T-cell (primary cell): ENCODE measurements around the gene MAOA. TPM values are rescaled to one million over a fixed set of nuclear protein-coding genes. Genes with fewer than 3 reads are reported as not detected.
"Not testable (repeated sequence)": the region's sequence is repeated elsewhere in the genome, so short reads cannot be mapped to it uniquely, and the experiment has no call there.

Experiments used
- ATAC-seq, 4 experiments: fragments of 200-7000 bp in 3 of 4; fragments of 150-1000 bp in 1 of 4; cut with Tn5 transposase; replicated peaks in 1 of 4; 1 replicate in 3 of 4; 2 replicates in 1 of 4; pipeline ENCODE4 v1.10.0; 2021; ENCODE audit warnings: moderate library complexity in 3 of 4, mild to moderate bottlenecking in 2 of 4, moderate number of reproducible peaks in 1 of 4
- CTCF ChIA-PET, 2 donors: fragments of 300-600 bp; sonication (Branson Sonifier 250); formaldehyde crosslinking; loops; one replicate each; lab custom pipeline; 2022; ENCODE audit warnings: antibody characterized with exemption in 2 of 2; lab: Charles Lee
- POLR2A ChIA-PET, 2 donors: fragments of 300-600 bp; sonication (Branson Sonifier 250); formaldehyde crosslinking; loops; one replicate each; lab custom pipeline; 2022; ENCODE audit warnings: antibody characterized with exemption in 2 of 2; lab: Charles Lee
- DNase-seq, 35 experiments: peaks; one replicate each; pipeline versions ENCODE4 v3.0.0 to v3.0.0-alpha.2; 2013 to 2023
- H3K27ac ChIP-seq: one replicate; pipeline ENCODE4 v1.5.1; 2013; ENCODE audit warnings: low read length
- H3K27me3 ChIP-seq, 2 experiments: replicated peaks in 1 of 2; 1 replicate in 1 of 2; 2 replicates in 1 of 2; pipeline versions ENCODE4 v1.6.1 to v1.7.0; 2013; ENCODE audit warnings: low read length in 1 of 2, mixed read lengths in 1 of 2; ENCODE audit not compliant: control insufficient read depth in 2 of 2, insufficient read depth in 2 of 2; ENCODE audit errors: extremely low read depth in 1 of 2
- H3K36me3 ChIP-seq, 2 donors: 1 replicate in 1 of 2; 2 replicates in 1 of 2; pipeline versions ENCODE4 v1.6.1 to v1.7.0; 2013; ENCODE audit warnings: low read length in 1 of 2; ENCODE audit not compliant: control insufficient read depth in 2 of 2, insufficient read depth in 1 of 2; ENCODE audit errors: extremely low read depth in 1 of 2
- H3K4me1 ChIP-seq, 2 experiments: 1 replicate in 1 of 2; 2 replicates in 1 of 2; pipeline versions ENCODE4 v1.6.1 to v1.7.0; 2013; ENCODE audit warnings: low read length in 2 of 2, mixed read lengths in 1 of 2; ENCODE audit not compliant: insufficient read depth in 2 of 2, control insufficient read depth in 1 of 2; ENCODE audit errors: extremely low read depth in 1 of 2
- H3K4me3 ChIP-seq, 2 donors: 1 replicate in 1 of 2; 2 replicates in 1 of 2; pipeline versions ENCODE4 v1.5.1 to v1.7.0; 2013; ENCODE audit warnings: mild to moderate bottlenecking in 2 of 2, low read length in 1 of 2, moderate library complexity in 1 of 2; ENCODE audit not compliant: control insufficient read depth in 1 of 2; ENCODE audit errors: extremely low read depth in 1 of 2
- H3K9me3 ChIP-seq: 2 replicates; pipeline ENCODE4 v1.7.0; 2013
- H3K27ac Mint-ChIP-seq, 2 donors: one replicate each; pipeline ENCODE4 v1.8.0; 2020 to 2021; ENCODE audit warnings: mild to moderate bottlenecking in 2 of 2, mixed read lengths in 2 of 2
- H3K27me3 Mint-ChIP-seq, 2 donors: one replicate each; pipeline ENCODE4 v1.8.0; 2021 to 2022; ENCODE audit warnings: mixed read lengths in 2 of 2
- H3K36me3 Mint-ChIP-seq: one replicate; pipeline ENCODE4 v1.8.0; 2021; ENCODE audit warnings: mixed read lengths
- H3K4me1 Mint-ChIP-seq, 3 donors: one replicate each; pipeline ENCODE4 v1.8.0; 2020 to 2022; ENCODE audit warnings: mixed read lengths in 3 of 3, mild to moderate bottlenecking in 1 of 3
- H3K4me3 Mint-ChIP-seq, 3 donors: one replicate each; pipeline ENCODE4 v1.8.0; 2020 to 2022; ENCODE audit warnings: mild to moderate bottlenecking in 3 of 3, mixed read lengths in 3 of 3, moderate library complexity in 3 of 3
- H3K9me3 Mint-ChIP-seq, 3 donors: one replicate each; pipeline ENCODE4 v1.8.0; 2020 to 2022; ENCODE audit warnings: mixed read lengths in 3 of 3
- WGBS: methylation state at CpG from one replicate; pipeline ENCODE4 v1.1.5; 2013; ENCODE audit warnings: missing lambda C conversion rate; ENCODE audit not compliant: insufficient coverage; 5-methylcytosine and 5-hydroxymethylcytosine counted together
- total RNA-seq, 35 experiments: library from RNA in 6 of 35; stranded (reverse) in 6 of 35; fragments of 120-200 nt in 1 of 35; gene quantifications; one replicate each; pipeline versions ENCODE4 v1.2.1 to v1.2.4 and lab custom pipeline; 2013 to 2026

The MAOA gene
- total RNA-seq, 5 donors from 2014 or later (not counting 1 experiment from before 2014, with no cell fraction given), result 0.08 to 0.55 (median 0.37) TPM; not detected in 1

DNA sequence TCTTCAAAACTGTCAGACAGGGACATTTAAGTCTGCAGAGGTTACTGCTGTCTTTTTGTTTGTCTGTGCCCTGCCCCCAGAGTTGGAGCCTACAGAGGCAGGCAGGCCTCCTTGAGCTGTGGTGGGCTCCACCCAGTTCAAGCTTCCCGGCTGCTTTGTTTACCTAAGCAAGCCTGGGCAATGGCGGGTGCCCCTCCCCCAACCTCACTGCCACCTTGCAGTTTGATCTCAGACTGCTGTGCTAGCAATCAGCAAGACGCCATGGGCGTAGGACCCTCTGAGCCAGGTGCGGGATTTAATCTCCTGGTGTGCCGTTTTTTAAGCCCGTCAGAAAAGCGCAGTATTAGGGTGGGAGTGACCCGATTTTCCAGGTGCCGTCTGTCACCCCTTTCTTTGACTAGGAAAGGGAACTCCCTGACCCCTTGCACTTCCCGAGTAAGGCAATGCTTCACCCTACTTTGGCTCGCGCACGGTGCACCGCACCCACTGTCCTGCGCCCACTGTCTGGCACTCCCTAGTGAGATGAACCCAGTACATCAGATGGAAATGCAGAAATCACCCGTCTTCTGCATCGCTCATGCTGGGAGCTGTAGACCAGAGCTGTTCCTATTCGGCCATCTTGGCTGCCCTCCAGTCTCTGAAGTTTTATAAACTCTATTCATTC is 20.0 kb downstream of the MAOA start:
- POLR2A ChIA-PET, H3K27ac Mint-ChIP-seq: not testable (repeated sequence)

DNA sequence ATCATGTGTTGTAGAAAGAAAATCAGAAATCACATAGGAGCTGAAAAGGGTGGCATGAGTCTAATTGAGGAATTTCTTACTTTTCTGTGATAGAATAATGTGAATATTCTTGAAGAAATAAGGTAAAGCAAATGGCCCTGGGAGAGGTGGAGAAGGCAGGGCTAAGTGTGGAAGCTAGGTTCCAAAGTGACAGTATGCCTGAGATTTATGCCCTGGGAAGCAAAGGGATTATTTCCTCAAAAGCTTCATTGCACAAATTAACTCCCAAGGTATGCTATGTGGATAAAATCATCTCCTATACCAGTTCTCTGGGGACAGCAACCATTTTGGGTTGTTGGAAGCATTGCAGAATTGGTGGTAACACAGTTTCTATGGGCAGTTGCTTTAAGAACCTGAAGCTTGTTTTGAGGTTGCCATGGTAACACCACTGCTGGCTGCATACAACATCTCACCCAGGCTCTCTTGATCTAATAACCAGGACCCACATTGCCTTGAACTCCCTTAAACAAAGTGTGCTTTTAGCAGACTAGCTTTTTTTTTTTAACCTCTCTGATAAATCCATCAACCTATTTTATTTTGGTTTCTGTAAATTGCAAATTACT is 21.0 kb downstream of the MAOA start:
- CTCF ChIA-PET, result no interaction called here
- no peaks in the 10 kb centered on the region for H3K9me3 ChIP-seq
- no peak overlapping the region for H3K4me3 Mint-ChIP-seq
- H3K4me1 ChIP-seq, result no peaks in the 10 kb centered on the region
- peaks cover 0 to 9% (median 2%) of the 10 kb centered on the region in 3 donors for H3K4me1 Mint-ChIP-seq
- ATAC-seq, result peak in 1 of 4 experiments; percentile 38
- no peaks in the 10 kb centered on the region for H3K9me3 Mint-ChIP-seq
- no peaks in the 10 kb centered on the region for H3K36me3 Mint-ChIP-seq
- H3K27ac ChIP-seq, result no peak overlapping the region
- DNase-seq, result peak in 1 of 35 experiments; percentile 48
- no peak overlapping the region for H3K27ac Mint-ChIP-seq
- peaks cover 0 to 21% of the 10 kb centered on the region in 2 donors for H3K27me3 Mint-ChIP-seq
- H3K36me3 ChIP-seq, result no peaks in the 10 kb centered on the region
- H3K4me3 ChIP-seq, result no peak overlapping the region
- POLR2A ChIA-PET, result no interaction called here
- H3K27me3 ChIP-seq, result no peaks in the 10 kb centered on the region

More for the DNA sequence above, 20.0 kb downstream of the MAOA start:
- H3K4me1 Mint-ChIP-seq, H3K4me3 ChIP-seq, H3K4me3 Mint-ChIP-seq, DNase-seq, CTCF ChIA-PET, H3K27ac ChIP-seq, H3K36me3 ChIP-seq, H3K36me3 Mint-ChIP-seq, H3K4me1 ChIP-seq, ATAC-seq, H3K9me3 ChIP-seq, H3K9me3 Mint-ChIP-seq, H3K27me3 ChIP-seq: not testable (repeated sequence)
- peaks cover 0 to 18% of the 10 kb centered on the region in 2 donors for H3K27me3 Mint-ChIP-seq
- WGBS, result 90% methylated on average over 2 of the region's 19 CpGs

DNA sequence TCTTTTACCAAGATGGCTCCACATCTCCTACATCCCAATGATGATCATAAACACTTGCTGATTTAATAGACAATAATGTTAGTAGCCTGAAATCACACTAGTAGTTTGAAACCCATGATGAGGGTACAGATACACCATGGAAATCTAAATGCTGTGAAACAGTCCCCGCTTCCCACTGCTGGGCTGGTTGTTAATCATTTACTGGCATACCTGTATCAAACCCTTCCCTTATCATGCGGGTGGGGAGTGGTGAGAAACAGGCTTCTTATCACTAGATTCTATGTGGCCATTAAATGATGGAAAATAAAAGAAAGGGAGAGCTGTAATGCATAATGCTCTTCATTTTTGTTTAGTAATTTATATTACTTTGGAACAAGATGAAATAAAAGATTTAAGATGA is 21.9 kb downstream of the MAOA start:
- Histone ChIP-seq H3K27me3 (no peaks in the 10 kb centered on the region), H3K4me3 (no peak overlapping the region), H3K4me1 (no peaks in the 10 kb centered on the region), H3K36me3 (no peaks in the 10 kb centered on the region), H3K27ac (no peak overlapping the region), H3K9me3 (no peaks in the 10 kb centered on the region)
- no peaks in the 10 kb centered on the region for H3K9me3 Mint-ChIP-seq
- DNase-seq (no peak), ATAC-seq (no peak)
- H3K4me3 Mint-ChIP-seq, result no peak overlapping the region
- peaks cover 0 to 9% (median 2%) of the 10 kb centered on the region in 3 donors for H3K4me1 Mint-ChIP-seq
- H3K36me3 Mint-ChIP-seq, result no peaks in the 10 kb centered on the region
- CTCF ChIA-PET, result no interaction called here
- no peak overlapping the region for H3K27ac Mint-ChIP-seq
- no CpG with 5 or more reads among the region's 2 CpGs for WGBS
- POLR2A ChIA-PET, result no interaction called here
- H3K27me3 Mint-ChIP-seq, result peaks cover 0 to 24% of the 10 kb centered on the region in 2 donors

DNA sequence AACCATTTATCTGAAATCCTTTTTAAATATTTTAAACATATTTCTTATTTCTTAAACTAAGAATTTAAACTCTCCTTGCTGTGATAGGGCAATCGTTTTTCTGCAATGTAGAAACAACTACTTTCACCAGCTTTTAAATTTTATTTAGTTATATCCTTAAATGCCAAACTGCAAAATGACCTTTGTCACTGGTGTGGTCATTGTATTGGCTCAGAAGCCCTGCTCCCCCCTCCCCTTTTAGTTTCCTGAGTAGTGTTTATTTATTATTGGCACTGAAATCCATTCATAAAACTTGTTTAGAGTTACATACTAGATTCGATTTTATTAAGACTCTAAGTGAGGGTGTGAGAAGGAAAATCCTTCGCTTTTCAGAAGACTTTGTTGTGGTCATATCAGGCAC is 23.0 kb downstream of the MAOA start:
- Histone ChIP-seq H3K27me3 (no peaks in the 10 kb centered on the region), H3K36me3 (no peaks in the 10 kb centered on the region), H3K4me3 (no peak overlapping the region), H3K4me1 (no peaks in the 10 kb centered on the region), H3K27ac (no peak overlapping the region), H3K9me3 (no peaks in the 10 kb centered on the region)
- no peak overlapping the region for H3K27ac Mint-ChIP-seq
- H3K4me3 Mint-ChIP-seq, result no peak overlapping the region
- ATAC-seq, result no peak
- H3K36me3 Mint-ChIP-seq, result no peaks in the 10 kb centered on the region
- ChIA-PET POLR2A (no interaction called here), CTCF (no interaction called here)
- no CpG with 5 or more reads among the region's 3 CpGs for WGBS
- H3K27me3 Mint-ChIP-seq, result peaks cover 0 to 29% of the 10 kb centered on the region in 2 donors
- peaks cover 0 to 9% (median 2%) of the 10 kb centered on the region in 3 donors for H3K4me1 Mint-ChIP-seq
- DNase-seq, result no peak
- H3K9me3 Mint-ChIP-seq, result no peaks in the 10 kb centered on the region

DNA sequence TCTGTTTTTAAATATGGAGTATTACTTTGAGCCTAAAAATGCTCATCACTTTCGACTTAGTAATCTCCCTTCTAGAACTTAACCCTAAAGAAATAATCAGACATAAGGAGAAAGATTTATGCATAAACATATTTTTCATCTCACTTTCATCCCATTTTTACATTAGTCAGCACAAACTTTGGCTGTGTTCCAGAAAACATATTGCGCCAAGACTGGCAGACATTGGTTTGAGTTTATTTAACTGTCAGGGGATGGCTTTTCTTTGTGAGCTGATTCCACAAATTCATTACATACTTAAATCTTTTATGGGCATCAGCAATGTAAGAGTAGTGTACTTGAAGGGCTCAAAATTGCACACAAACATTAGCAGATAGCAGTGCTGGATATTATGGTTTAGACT is 23.7 kb downstream of the MAOA start:
- no peaks in the 10 kb centered on the region for H3K9me3 ChIP-seq
- H3K4me1 Mint-ChIP-seq, result peaks cover 0 to 9% (median 2%) of the 10 kb centered on the region in 3 donors
- no CpG with 5 or more reads among the region's 2 CpGs for WGBS
- no peaks in the 10 kb centered on the region for H3K9me3 Mint-ChIP-seq
- H3K27me3 Mint-ChIP-seq, result peaks cover 0 to 34% of the 10 kb centered on the region in 2 donors
- H3K27ac Mint-ChIP-seq, result no peak overlapping the region
- no peaks in the 10 kb centered on the region for H3K36me3 ChIP-seq
- H3K4me3 ChIP-seq, result no peak overlapping the region
- ChIA-PET POLR2A (no interaction called here), CTCF (no interaction called here)
- no peak for DNase-seq
- H3K27me3 ChIP-seq, result no peaks in the 10 kb centered on the region
- ATAC-seq, result no peak
- H3K4me3 Mint-ChIP-seq, result no peak overlapping the region
- H3K27ac ChIP-seq, result no peak overlapping the region
- no peaks in the 10 kb centered on the region for H3K36me3 Mint-ChIP-seq
- no peaks in the 10 kb centered on the region for H3K4me1 ChIP-seq

DNA sequence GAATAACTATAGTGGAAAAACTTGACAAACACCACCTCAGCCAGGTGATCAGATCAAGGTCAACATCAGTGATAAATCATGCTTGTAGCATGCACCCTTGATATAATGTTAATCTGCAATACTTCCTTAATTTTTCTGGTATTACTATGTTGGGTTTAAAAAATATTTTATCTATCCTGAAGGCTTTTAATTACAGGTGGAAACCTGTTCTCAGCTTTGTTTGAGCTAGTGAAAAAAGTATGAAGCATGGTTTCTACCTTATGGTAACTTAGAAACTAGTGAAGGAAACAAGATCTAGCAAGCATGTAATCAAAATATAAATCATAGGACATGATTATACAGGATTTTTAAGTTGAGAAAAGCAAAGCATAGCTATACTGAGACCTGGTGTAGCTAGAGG is 26.6 kb downstream of the MAOA start:
- no peak for DNase-seq
- CTCF ChIA-PET, result no interaction called here

More for the DNA sequence above, 26.6 kb downstream of the MAOA start:
- POLR2A ChIA-PET, result no interaction called here
- H3K27ac Mint-ChIP-seq, result no peak overlapping the region
- H3K4me1 ChIP-seq, result no peaks in the 10 kb centered on the region
- no peaks in the 10 kb centered on the region for H3K27me3 ChIP-seq
- no peaks in the 10 kb centered on the region for H3K36me3 Mint-ChIP-seq
- H3K9me3 Mint-ChIP-seq, result no peaks in the 10 kb centered on the region
- H3K4me3 ChIP-seq, result no peak overlapping the region
- H3K4me1 Mint-ChIP-seq, result peaks cover 0 to under 1% (median 0%) of the 10 kb centered on the region in 3 donors
- H3K27me3 Mint-ChIP-seq, result peaks cover 0 to 31% of the 10 kb centered on the region in 2 donors
- ATAC-seq, result no peak
- H3K4me3 Mint-ChIP-seq, result no peak overlapping the region
- H3K9me3 ChIP-seq, result no peaks in the 10 kb centered on the region
- no peak overlapping the region for H3K27ac ChIP-seq
- H3K36me3 ChIP-seq, result no peaks in the 10 kb centered on the region
